Fibroblast of lung (primary cell): ENCODE measurements around the gene STXBP6.

Experiments
- CTCF ChIP-seq, 2 donors: IDR thresholded peaks in 1 of 2; conservative IDR thresholded peaks in 1 of 2; 1 replicate in 1 of 2; 2 replicates in 1 of 2; pipeline ENCODE4 v1.5.1; 2011 to 2012; ENCODE audit warnings: low read length in 2 of 2, control low read depth in 1 of 2, inconsistent platforms in 1 of 2, low read depth in 1 of 2, mild to moderate bottlenecking in 1 of 2
- EZH2 ChIP-seq: IDR thresholded peaks from 2 replicates; pipeline ENCODE4 v1.5.1; 2012; ENCODE audit warnings: low read length, control low read depth, mild to moderate bottlenecking; ENCODE audit errors: missing control alignments

- TF ChIP-seq CTCF (conservative IDR thresholded peaks at IDR 0.05 in 1 of 2, IDR thresholded peaks at IDR 0.05 in 1 of 2; ENCODE audit: low read depth in 1 of 2, low read length in 2 of 2) (no peak), EZH2 (no peak)
Observed at GRCh38 chr14:24913746-24914145, 136.2 kb downstream of the STXBP6 start.
